GM06990 (cell line): Measurements from ENCODE around the gene PGBD1.

ENCODE experiments used
- DNase-seq: peaks from one replicate; pipeline ENCODE4 v3.0.0-alpha.2; 2011; ENCODE audit not compliant: insufficient read length; ENCODE audit errors: extremely low read depth
- H3K27me3 ChIP-seq: replicated peaks from 2 replicates; pipeline ENCODE4 v1.6.0; 2011; ENCODE audit warnings: low read length; ENCODE audit not compliant: control insufficient read depth, insufficient read depth
- H3K36me3 ChIP-seq: 2 replicates; pipeline ENCODE4 v1.5.1; 2011; ENCODE audit warnings: low read length; ENCODE audit not compliant: control insufficient read depth, insufficient read depth
- H3K4me3 ChIP-seq: replicated peaks from 2 replicates; pipeline ENCODE4 v1.5.1; 2011; ENCODE audit warnings: low read depth, mild to moderate bottlenecking, control low read depth, low read length
- CTCF ChIP-seq: IDR thresholded peaks from 2 replicates; pipeline ENCODE4 v1.5.1; 2011; ENCODE audit warnings: low read length, control low read depth, mild to moderate bottlenecking, inconsistent platforms; ENCODE audit not compliant: insufficient read depth, poor library complexity, severe bottlenecking

PGBD1 gene

GRCh38 chr6:28245206-28245941, 36.0 kb upstream of the PGBD1 start:
- peaks cover 8% of the 10 kb centered on the region for H3K36me3 ChIP-seq
- no peak for DNase-seq
- TF ChIP-seq CTCF: no peak

GRCh38 chr6:28248916-28249315, 32.5 kb upstream of the PGBD1 start:
- TF ChIP-seq CTCF: no peak
- Histone ChIP-seq H3K27me3 (no peaks in the 10 kb centered on the region), H3K4me3 (no peak overlapping the region), H3K36me3 (peaks cover 8% of the 10 kb centered on the region)
- DNase-seq: no peak

More at GRCh38 chr6:28245206-28245941, 36.0 kb upstream of the PGBD1 start:
- Histone ChIP-seq H3K4me3 (no peak overlapping the region), H3K27me3 (no peaks in the 10 kb centered on the region)

GRCh38 chr6:28250747-28251146, 30.6 kb upstream of the PGBD1 start:
- no peaks in the 10 kb centered on the region for H3K27me3 ChIP-seq
- TF ChIP-seq CTCF: no peak
- DNase-seq: no peak
- H3K4me3 ChIP-seq: peak overlapping the region; percentile 79
- H3K36me3 ChIP-seq: peaks cover 6% of the 10 kb centered on the region

GRCh38 chr6:28251661-28252008, 29.7 kb upstream of the PGBD1 start:
- Histone ChIP-seq H3K27me3 (no peaks in the 10 kb centered on the region), H3K36me3 (peaks cover under 1% of the 10 kb centered on the region), H3K4me3 (peak overlapping the region; percentile 79)
- peak; percentile 62 for DNase-seq
- TF ChIP-seq CTCF: no peak

GRCh38 chr6:28252009-28252975, 29.1 kb upstream of the PGBD1 start, which contains the start of gene ZKSCAN4:
TSS of gene ZKSCAN4 (minus strand) at chr6:28252269. CDS start at chr6:28251980, 289 bp downstream.
- TF ChIP-seq CTCF: no peak
- DNase-seq: peak; percentile 70
- H3K27me3 ChIP-seq: no peaks in the 10 kb centered on the region

More at GRCh38 chr6:28252009-28252975, 29.1 kb upstream of the PGBD1 start, which contains the start of gene ZKSCAN4:
- H3K4me3 ChIP-seq: peak within 1 kb of the TSS; percentile 79
- H3K36me3 ChIP-seq: no peaks in the 10 kb centered on the region
